Duodenal mucosa (tissue), 2 donors: ENCODE results near the gene IPO8.
"Not testable (repeated sequence)": the region's sequence is repeated elsewhere in the genome, so short reads cannot be mapped to it uniquely, and the experiment has no call there.

Experiments
- H3K27ac ChIP-seq: one replicate; pipeline ENCODE4 v1.7.0; 2013; ENCODE audit warnings: low read depth, low read length
- H3K27me3 ChIP-seq, 2 donors: one replicate each; pipeline ENCODE4 v1.7.0; 2013; ENCODE audit warnings: low read length in 2 of 2, control low read depth in 1 of 2; ENCODE audit not compliant: insufficient read depth in 2 of 2, control insufficient read depth in 1 of 2
- H3K36me3 ChIP-seq, 2 donors: one replicate each; pipeline ENCODE4 v1.7.0; 2013; ENCODE audit warnings: low read length in 2 of 2, control low read depth in 1 of 2; ENCODE audit not compliant: insufficient read depth in 2 of 2, control insufficient read depth in 1 of 2
- H3K4me1 ChIP-seq, 2 donors: one replicate each; pipeline ENCODE4 v1.7.0; 2013; ENCODE audit warnings: low read length in 2 of 2, control low read depth in 1 of 2; ENCODE audit not compliant: insufficient read depth in 2 of 2, control insufficient read depth in 1 of 2
- H3K4me3 ChIP-seq, 2 donors: one replicate each; pipeline ENCODE4 v1.7.0; 2013; ENCODE audit warnings: low read length in 2 of 2, low read depth in 1 of 2
- H3K9ac ChIP-seq, 2 donors: one replicate each; pipeline ENCODE4 v1.7.0; 2013; ENCODE audit warnings: low read length in 2 of 2, low read depth in 1 of 2
- H3K9me3 ChIP-seq, 2 donors: one replicate each; pipeline ENCODE4 v1.7.0; 2013; ENCODE audit warnings: low read length in 2 of 2, control low read depth in 1 of 2; ENCODE audit not compliant: control insufficient read depth in 1 of 2

The IPO8 gene

DNA sequence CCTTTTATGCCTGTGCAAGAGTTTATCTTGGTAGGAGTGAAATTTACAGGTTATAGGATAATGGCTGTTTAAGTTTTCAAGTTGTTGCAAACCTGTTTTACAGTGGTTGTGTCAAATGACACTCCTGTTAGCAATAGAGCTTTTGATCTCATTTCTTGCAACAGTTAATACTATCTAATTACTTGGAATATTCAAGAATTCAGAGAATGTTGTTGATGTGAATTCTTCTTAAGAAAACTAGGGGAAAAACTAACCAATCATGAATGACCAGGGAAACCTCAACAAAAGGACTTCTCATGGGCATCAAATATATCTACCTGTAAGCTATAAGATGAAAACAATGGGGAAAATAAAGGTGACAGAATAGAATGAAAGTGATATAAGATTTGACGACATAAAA lies 85.0 kb downstream of the IPO8 start:
- Histone ChIP-seq H3K27ac (no peak overlapping the region), H3K9me3 (no peaks in the 10 kb centered on the region), H3K4me3 (no peak overlapping the region), H3K9ac (no peak overlapping the region), H3K4me1 (no peaks in the 10 kb centered on the region), H3K27me3 (no peaks in the 10 kb centered on the region), H3K36me3 (no peaks in the 10 kb centered on the region)

- not testable (repeated sequence) for H3K27ac ChIP-seq, H3K9ac ChIP-seq, H3K27me3 ChIP-seq, H3K9me3 ChIP-seq, H3K4me1 ChIP-seq, H3K36me3 ChIP-seq, H3K4me3 ChIP-seq
Observed at GRCh38 chr12:30609819-30610218, 85.8 kb downstream of the IPO8 start.

DNA sequence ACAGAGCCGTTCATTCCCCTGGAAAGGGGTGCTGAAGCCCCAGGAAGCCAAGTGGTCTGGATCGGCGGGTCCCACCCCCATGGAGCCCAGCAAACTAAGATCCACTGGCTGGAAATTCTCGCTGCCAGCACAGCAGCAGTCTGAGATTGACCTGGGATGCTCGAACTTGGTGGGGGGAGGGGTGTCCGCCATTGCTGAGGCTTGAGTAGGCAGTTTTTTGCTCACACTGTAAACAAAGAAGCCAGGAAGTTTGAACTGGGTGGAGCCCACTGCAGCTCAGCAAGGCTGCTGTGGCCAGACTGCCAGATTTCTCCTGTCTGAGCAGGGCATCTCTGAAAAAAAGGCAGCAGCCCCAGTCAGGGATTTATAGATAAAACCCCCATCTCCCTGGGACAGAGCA lies 91.4 kb downstream of the IPO8 start:
- H3K27ac ChIP-seq, H3K27me3 ChIP-seq, H3K4me1 ChIP-seq, H3K9ac ChIP-seq, H3K36me3 ChIP-seq, H3K9me3 ChIP-seq, H3K4me3 ChIP-seq: not testable (repeated sequence)

- Histone ChIP-seq H3K4me3 (no peak overlapping the region), H3K27ac (no peak overlapping the region), H3K36me3 (no peaks in the 10 kb centered on the region), H3K9me3 (peaks cover 2 to 4% of the 10 kb centered on the region in 2 donors), H3K4me1 (no peaks in the 10 kb centered on the region), H3K9ac (no peak overlapping the region), H3K27me3 (no peaks in the 10 kb centered on the region)
Observed at GRCh38 chr12:30603129-30603528, 92.5 kb downstream of the IPO8 start.

- H3K27me3 ChIP-seq, result no peaks in the 10 kb centered on the region
- H3K36me3 ChIP-seq, result no peaks in the 10 kb centered on the region
- no peaks in the 10 kb centered on the region for H3K4me1 ChIP-seq
- H3K27ac ChIP-seq, result no peak overlapping the region
- H3K9me3 ChIP-seq, result peaks cover 2 to 4% of the 10 kb centered on the region in 2 donors
- no peak overlapping the region for H3K4me3 ChIP-seq
- H3K9ac ChIP-seq, result no peak overlapping the region
Observed at GRCh38 chr12:30602678-30603077, 93.0 kb downstream of the IPO8 start.

DNA sequence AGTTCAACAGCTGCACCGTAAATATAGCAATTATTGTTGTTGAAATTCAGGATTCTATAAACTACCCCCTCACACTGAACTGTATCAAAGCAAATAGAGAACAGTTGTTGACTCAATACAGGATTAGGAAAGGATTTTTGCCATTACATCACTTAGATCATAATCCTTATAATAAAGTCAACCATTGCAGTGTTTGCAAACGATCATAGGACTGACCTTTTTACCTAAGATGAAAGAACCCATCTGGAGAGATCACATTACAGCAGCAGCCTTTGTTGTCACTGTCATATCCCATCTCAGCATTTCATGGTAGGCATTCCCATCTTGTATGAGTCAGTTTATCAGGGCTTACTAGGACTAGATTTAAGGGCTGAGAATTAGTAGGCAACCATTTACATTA lies 96.1 kb downstream of the IPO8 start:
- no peaks in the 10 kb centered on the region for H3K27me3 ChIP-seq
- H3K9ac ChIP-seq, result no peak overlapping the region
- no peak overlapping the region for H3K27ac ChIP-seq
- no peaks in the 10 kb centered on the region for H3K36me3 ChIP-seq
- H3K4me1 ChIP-seq, result no peaks in the 10 kb centered on the region
- no peak overlapping the region for H3K4me3 ChIP-seq
- H3K9me3 ChIP-seq, result peaks cover 2 to 4% of the 10 kb centered on the region in 2 donors

DNA sequence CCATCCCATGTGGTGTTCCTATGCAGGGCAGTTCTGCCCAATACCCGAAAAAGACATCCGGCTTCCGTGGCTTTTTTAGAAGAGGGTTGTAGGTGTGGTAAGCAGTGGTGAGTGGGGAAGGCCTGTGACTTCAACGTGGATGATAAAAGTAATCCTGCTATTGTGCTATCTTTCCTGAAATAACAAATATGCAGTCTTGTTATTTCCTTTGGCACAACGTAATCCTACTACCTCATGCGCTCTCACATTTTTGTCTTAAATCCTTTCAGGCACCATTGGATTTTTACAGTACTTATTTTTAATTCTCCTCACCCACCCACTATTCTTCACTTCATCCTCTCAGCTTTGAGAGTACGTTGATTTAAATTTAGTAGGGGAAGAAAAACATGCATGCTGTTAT lies 96.8 kb downstream of the IPO8 start:
- peaks cover 2 to 4% of the 10 kb centered on the region in 2 donors for H3K9me3 ChIP-seq
- no peak overlapping the region for H3K4me3 ChIP-seq
- H3K27ac ChIP-seq, result no peak overlapping the region
- H3K27me3 ChIP-seq, result no peaks in the 10 kb centered on the region
- no peaks in the 10 kb centered on the region for H3K4me1 ChIP-seq
- no peaks in the 10 kb centered on the region for H3K36me3 ChIP-seq
- H3K9ac ChIP-seq, result no peak overlapping the region

DNA sequence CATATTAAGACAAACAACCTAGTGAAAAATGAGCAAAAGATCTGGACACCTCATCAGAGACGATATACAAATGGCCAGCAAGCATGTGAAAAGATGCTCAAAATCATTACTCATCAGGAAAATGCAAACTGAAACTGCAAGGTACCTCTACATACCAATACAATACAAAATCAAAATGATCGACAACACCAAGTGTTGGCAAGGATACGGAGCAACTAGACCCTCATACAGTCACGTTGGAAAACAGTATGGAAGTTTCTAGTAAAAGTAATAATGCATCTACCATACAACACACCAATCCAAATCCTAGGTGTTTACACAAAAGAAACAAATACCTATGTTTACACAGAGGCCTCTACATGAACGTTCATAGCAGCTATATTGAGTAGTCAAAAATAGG lies 99.9 kb downstream of the IPO8 start:
- H3K36me3 ChIP-seq, result no peaks in the 10 kb centered on the region
- no peaks in the 10 kb centered on the region for H3K27me3 ChIP-seq
- H3K4me1 ChIP-seq, result no peaks in the 10 kb centered on the region
- H3K27ac ChIP-seq, result no peak overlapping the region
- no peak overlapping the region for H3K4me3 ChIP-seq
- H3K9ac ChIP-seq, result no peak overlapping the region
- no peaks in the 10 kb centered on the region for H3K9me3 ChIP-seq

DNA sequence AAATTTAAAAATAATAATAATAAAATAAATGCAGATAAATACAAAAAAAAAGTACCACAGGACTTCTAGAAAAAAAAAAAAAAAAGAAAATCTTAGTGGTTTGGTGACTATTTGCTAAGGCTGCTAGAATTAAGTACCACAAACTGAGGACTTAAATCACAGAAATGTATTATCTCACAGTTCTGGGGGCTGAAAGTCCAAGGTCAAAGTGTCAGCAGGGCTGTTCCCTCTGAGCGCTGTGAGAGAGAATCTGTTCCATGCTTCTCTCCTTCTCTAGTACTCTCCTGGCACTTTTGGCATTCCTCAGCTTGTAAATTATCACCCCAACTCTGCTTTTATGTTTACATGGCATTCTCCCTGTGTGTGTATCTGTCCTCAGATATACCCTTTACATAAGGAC lies 101.2 kb downstream of the IPO8 start:
- H3K4me3 ChIP-seq, result no peak overlapping the region
- H3K27ac ChIP-seq, result no peak overlapping the region
- no peaks in the 10 kb centered on the region for H3K9me3 ChIP-seq
- no peaks in the 10 kb centered on the region for H3K27me3 ChIP-seq
- no peak overlapping the region for H3K9ac ChIP-seq
- H3K4me1 ChIP-seq, result no peaks in the 10 kb centered on the region
- no peaks in the 10 kb centered on the region for H3K36me3 ChIP-seq

GRCh38 chr12:30588572-30588971 lies 107.1 kb downstream of the IPO8 start:
- H3K4me1 ChIP-seq, H3K36me3 ChIP-seq, H3K9ac ChIP-seq, H3K4me3 ChIP-seq, H3K9me3 ChIP-seq, H3K27ac ChIP-seq, H3K27me3 ChIP-seq: not testable (repeated sequence)

DNA sequence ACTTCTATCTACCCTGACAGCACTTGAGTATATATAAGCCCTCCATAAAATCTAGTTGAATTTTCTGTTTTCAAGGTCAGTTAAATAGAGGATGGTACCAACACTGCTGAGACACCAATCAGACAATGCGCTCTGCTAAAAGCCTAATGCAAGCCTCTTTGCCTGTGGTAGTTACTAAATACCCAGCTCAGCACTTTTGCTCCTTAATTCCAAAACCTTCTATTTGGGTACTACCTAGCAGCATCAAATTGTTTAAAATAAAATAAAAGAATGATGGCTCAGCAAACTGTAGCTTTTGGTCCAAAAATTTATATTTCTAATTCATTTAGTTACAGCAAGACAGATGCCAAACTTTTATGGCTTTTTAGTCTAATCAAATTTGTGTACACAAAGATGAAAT lies 107.9 kb downstream of the IPO8 start:
- H3K4me3 ChIP-seq, result no peak overlapping the region
- no peaks in the 10 kb centered on the region for H3K9me3 ChIP-seq
- H3K36me3 ChIP-seq, result no peaks in the 10 kb centered on the region

More for the DNA sequence above, 107.9 kb downstream of the IPO8 start:
- H3K27me3 ChIP-seq, result no peaks in the 10 kb centered on the region
- H3K4me1 ChIP-seq, result no peaks in the 10 kb centered on the region
- H3K27ac ChIP-seq, result no peak overlapping the region
- no peak overlapping the region for H3K9ac ChIP-seq
